ENCODE results near the gene LRBA.
A peak's percentile ranks its signal among the peaks of the same experiment; 100 is the strongest.

The LRBA gene

GRCh38 chr4:150332961-150333360 is 682.1 kb downstream of the LRBA start:
- H3K4me3 ChIP-seq (ENCODE audit: low read length), result no peak overlapping the region
- no peak for DNase-seq (ENCODE audit: low read depth)
- TF ChIP-seq CTCF (conservative IDR thresholded peaks at IDR 0.05; ENCODE audit: low read length), result no peak

GRCh38 chr4:150332086-150332485 is 683.0 kb downstream of the LRBA start:
- no peak overlapping the region for H3K4me3 ChIP-seq (ENCODE audit: low read length)
- no peak for DNase-seq (ENCODE audit: low read depth)
- TF ChIP-seq CTCF (conservative IDR thresholded peaks at IDR 0.05; ENCODE audit: low read length), result no peak

GRCh38 chr4:150329373-150329772 is 685.7 kb downstream of the LRBA start:
- TF ChIP-seq CTCF (conservative IDR thresholded peaks at IDR 0.05; ENCODE audit: low read length), result no peak
- no peak overlapping the region for H3K4me3 ChIP-seq (ENCODE audit: low read length)
- no peak for DNase-seq (ENCODE audit: low read depth)

- no peak overlapping the region for H3K4me3 ChIP-seq (ENCODE audit: low read length)
- no peak for TF ChIP-seq CTCF (conservative IDR thresholded peaks at IDR 0.05; ENCODE audit: low read length)
- no peak for DNase-seq (ENCODE audit: low read depth)
Measured at GRCh38 chr4:150328496-150328895, 686.6 kb downstream of the LRBA start.

GRCh38 chr4:150327262-150327780 is 687.8 kb downstream of the LRBA start:
- TF ChIP-seq CTCF (conservative IDR thresholded peaks at IDR 0.05; ENCODE audit: low read length), result no peak
- no peak overlapping the region for H3K4me3 ChIP-seq (ENCODE audit: low read length)
- DNase-seq (ENCODE audit: low read depth), result no peak

GRCh38 chr4:150325872-150326271 is 689.2 kb downstream of the LRBA start:
- no peak for TF ChIP-seq CTCF (conservative IDR thresholded peaks at IDR 0.05; ENCODE audit: low read length)
- no peak for DNase-seq (ENCODE audit: low read depth)
- H3K4me3 ChIP-seq (ENCODE audit: low read length), result no peak overlapping the region

- DNase-seq (ENCODE audit: low read depth), result peak; percentile 25
- TF ChIP-seq CTCF (conservative IDR thresholded peaks at IDR 0.05; ENCODE audit: low read length), result no peak
- no peak overlapping the region for H3K4me3 ChIP-seq (ENCODE audit: low read length)
Measured at GRCh38 chr4:150323406-150324325, 691.4 kb downstream of the LRBA start.
